Stimulated activated CD4-positive, alpha-beta T cell treated with anti-CD3 and anti-CD28 coated beads, Interleukin-1b, Interleukin-23, amount 100 ng/mL, for 1 hour (primary cell): Measurements from ENCODE around the gene WASL.
"Not testable (repeated sequence)": the region's sequence is repeated elsewhere in the genome, so short reads cannot be mapped to it uniquely, and the experiment has no call there.

Experiments
- DNase-seq, 2 donors: peaks; one replicate each; pipeline ENCODE4 v3.0.0-alpha.2; 2020; ENCODE audit warnings: low read depth in 2 of 2

Gene WASL

GRCh38 chr7:123748734-123749536, at the start of gene WASL:
WASL (minus strand) TSS chr7:123749003; CDS start chr7:123748734, 269 bp downstream.
- DNase-seq: peak; percentile 70 to 80

DNA sequence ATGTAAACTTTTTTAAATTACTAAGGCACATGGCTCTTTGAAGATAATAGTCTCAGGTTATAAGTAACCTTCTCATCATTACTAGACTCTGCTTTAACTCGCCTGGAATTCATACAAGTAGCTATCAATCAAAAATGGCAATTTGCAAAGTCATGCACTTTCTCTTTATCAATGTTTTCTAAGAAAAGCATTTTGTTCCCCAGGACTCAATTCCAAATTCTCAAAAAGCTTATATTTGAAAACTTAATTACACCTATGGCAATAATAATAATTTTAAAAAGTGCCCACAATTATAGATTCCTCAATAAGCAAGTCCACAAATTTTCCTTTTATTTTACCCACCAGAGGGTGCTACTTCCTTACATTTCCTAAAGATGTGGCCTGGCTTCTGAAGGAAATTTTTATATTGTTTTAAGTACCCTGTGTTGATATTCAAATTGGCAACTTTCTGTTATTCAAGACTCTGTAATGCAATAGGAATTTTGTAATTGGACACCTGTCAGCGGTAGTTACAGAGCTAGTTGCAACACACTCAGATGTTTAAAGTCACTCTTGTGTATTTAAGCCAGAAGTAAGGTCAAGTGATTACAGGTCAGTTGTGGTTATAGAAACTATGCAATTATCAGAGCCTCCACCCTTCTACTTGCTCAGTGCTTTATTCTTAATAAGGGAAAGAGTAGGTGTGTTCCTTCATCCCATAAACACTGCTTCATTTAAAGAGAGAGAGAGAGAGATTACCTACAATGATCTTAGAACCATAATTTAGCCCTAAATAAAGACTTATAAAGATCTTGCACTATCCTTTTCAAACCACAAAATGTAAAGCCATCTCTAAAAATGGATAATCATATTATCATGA, 49.1 kb upstream of the WASL start:
- no peak for DNase-seq

DNA sequence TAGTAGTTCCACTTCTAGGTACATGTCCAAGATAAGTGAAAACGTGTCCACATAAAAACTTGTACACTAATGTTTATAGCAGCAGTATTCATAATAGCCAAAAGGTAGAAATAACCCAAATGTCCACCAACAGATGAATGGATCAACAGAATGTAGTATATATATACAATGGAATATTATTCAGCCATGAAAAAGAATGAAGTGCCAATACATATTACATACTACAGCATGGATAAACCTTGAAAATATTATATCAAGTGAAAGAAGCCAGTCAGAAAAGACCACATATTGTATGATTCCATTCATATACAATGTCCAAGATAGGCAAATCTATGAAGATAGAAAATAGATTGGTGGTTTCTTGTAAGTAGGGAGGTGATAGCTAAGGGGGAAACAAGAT, 47.8 kb upstream of the WASL start:
- no peak for DNase-seq

DNA sequence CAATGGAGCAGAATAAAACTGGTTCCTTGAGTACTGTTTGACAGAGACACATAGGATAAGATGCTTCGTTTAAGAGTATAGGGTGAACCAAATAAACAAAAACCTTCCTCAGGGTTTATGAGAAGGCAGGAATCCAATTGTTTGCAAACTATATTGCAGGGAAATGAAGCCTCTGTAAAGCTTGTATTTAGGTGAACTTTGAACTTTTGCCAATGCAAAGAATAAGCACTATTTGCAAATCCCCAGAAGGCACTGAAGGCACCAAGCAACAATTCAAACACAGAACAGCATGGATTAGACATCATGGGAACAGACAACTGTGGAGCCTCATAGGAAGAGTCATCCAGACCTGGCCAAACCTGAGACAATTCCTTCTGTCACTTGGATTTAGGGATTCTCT, 47.1 kb upstream of the WASL start:
- no peak for DNase-seq

GRCh38 chr7:123795116-123795515, 46.3 kb upstream of the WASL start:
- not testable (repeated sequence) for DNase-seq

DNA sequence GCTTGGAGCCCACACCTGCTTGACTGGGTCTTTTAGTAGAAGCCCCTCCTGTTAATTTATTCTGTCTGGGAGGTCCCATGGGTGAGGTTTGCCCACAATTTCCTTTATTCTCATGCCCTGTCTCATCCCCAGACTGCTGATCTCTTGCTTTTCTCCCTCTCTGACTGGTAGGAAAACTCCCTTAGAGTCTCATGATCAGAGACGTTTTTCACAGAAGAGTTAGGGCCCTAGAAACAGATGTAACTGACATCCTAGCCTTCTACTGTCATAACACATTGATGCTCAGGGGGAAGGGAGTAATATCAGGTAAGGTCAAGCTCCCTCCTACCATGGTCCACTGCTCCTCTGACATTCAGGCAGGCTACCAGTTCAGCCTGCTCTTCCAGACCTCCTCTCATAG, 43.7 kb upstream of the WASL start:
- DNase-seq: no peak

- DNase-seq: no peak
These were observed 42.2 kb upstream of the WASL start for GRCh38 chr7:123791001-123791400.

DNA sequence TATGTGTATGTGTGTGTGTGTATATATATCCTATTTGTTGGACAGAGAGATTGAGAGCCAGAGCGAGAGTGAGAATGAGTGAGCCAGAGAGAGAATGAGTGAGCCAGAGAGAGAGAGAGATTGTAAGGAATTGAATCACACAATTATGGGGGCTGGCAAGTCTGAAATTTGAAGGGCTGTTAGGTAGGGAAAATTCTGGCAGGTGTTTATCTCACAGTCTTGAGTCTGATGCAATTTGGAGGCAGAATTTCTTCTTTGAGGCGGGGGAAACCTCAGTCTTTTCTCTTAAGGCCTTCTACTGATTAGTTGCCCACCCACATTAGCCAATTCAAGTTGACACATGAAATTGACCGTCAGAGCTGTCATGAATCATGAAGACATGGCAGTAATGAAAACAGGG, 41.0 kb upstream of the WASL start:
- DNase-seq: no peak

DNA sequence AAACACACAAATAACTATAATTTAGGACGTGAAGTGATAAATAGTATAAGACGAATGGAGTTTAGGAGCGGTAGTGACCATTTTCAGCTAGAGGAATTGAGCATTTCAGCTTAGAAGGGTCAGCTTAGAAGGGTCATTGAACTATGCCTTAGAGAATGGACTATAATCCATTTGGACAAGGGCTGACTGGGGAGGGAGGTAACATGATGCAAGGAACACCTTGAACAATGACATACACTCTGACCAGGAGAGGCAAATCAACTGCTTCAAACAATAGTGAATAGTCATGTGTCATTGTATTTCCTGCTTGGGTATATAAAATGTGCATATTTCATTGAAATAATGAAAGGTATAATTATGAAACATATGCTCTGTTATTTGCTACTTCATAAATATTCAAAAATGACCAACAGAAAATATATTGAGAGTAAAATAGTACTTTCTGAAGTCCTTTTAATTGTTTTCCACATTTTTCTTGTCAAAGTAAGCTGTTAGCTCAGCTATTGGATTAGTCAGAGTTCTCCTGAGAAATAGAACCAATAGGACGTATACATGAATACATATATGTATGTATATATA, 40.5 kb upstream of the WASL start:
- no peak for DNase-seq

- DNase-seq: no peak
These were observed 39.8 kb upstream of the WASL start for GRCh38 chr7:123788584-123788983.

- no peak for DNase-seq
These were observed 38.6 kb upstream of the WASL start for GRCh38 chr7:123787220-123788007.

- no peak for DNase-seq
These were observed 35.5 kb upstream of the WASL start for GRCh38 chr7:123784263-123784662.

DNA sequence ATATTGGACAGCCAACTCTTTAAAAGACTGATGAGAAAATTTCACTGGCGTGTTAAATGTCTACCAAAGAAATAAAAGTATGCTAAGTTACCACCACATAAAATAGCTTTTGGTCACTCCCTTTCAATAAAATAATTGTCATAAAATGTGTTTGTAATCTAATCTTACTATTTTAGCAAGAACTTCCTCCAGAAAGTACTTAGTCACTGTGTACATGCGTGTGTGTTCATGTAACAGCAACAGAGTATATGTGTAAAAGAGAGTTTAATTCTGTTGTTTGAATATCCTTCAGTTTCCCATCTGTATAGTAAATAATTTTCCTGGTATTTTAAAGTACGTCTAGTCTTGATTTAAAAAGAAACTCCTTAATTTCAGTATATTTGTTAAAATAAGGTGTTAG, 35.0 kb upstream of the WASL start:
- no peak for DNase-seq

DNA sequence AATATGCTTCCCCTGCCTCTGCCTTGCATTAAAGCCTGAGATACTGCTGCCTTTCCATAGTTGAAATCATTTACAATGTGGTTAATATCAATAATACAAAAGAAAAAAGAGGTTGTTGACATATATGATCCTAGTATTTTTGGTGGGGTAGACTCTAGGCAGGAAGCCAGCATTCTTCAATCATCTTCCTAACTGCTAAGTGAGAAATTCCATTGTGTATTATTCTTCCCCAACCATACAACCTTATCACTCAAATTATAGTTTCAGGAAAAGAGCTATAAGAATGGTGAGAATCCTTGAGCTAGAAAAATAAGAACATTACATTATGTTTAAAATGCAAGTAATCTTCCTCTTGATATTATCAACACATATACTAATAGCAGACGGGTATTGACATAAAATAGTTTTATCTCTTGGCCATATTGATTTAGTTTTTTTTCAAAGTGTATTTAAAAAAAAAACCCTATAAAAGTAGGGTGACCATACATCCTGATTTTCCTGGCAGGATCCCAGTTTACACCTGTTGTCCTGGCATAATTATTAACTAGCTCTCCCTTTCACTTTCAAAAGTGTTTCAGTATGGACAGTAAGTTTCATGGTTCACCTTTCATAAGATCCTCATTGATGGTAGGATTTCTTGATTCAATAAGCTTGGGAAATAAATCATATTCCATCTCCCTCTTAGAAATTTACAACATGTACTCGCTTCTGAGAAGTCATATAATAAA, 33.4 kb upstream of the WASL start:
- DNase-seq: no peak

- not testable (repeated sequence) for DNase-seq
These were observed 31.7 kb upstream of the WASL start for GRCh38 chr7:123780472-123780871.

DNA sequence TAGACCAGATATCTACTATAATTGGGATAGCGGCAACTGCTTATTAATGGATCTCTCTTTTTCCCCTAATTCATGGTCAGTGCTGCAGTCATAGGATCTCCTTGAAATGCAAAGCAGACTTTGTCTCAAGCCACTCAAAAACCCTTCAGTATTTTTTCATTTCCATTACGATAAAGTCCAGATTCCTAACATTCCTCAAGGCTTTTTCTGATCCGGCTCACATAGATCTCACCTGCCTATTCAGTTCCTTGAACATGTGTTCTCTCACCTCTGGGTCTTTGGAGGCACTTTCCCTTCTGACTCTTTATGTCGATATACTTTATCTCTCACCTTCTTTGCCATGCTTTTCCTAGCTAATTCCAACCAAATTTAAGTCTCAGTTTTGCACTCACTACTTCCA, 25.7 kb upstream of the WASL start:
- no peak for DNase-seq

DNA sequence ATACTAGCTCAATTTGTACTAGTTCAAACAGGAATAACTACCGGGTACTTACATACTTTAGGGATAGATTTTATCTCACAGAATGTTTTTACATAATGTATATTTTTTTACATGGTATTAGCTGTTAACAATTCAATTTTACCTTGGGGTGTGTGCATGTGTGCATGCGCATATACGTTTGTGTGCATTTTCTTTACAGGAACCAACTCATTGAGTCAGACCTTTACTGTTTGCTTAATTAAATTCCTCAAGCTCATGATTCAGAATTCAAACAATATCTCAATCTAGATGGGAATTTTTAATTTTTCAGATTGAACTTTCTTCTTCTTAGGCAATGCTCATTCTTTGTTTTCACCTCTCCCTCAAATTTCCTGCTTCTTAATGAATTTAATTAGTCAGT, 24.7 kb upstream of the WASL start:
- no peak for DNase-seq

GRCh38 chr7:123772652-123773051, 23.8 kb upstream of the WASL start:
- no peak for DNase-seq

DNA sequence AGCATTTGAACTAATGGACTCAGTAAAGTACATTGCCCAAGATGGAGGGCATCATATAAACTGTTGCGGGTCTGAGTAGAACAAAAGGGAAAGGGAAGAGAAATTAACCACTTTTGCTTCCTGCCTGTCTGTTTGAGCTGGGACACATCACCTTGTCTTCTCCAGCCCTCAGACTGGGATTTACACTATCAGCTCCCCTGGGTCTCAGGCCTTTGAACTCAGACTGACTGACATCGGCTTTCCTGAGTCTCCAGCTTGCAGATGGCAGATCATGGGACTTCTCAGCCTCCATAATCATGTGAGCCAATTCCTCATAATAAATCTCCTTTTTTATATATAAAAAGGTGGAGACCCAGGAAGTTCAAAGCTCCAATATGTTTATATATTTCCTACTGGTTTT, 23.0 kb upstream of the WASL start:
- no peak for DNase-seq

- DNase-seq: no peak
These were observed 22.5 kb upstream of the WASL start for GRCh38 chr7:123771256-123771655.

DNA sequence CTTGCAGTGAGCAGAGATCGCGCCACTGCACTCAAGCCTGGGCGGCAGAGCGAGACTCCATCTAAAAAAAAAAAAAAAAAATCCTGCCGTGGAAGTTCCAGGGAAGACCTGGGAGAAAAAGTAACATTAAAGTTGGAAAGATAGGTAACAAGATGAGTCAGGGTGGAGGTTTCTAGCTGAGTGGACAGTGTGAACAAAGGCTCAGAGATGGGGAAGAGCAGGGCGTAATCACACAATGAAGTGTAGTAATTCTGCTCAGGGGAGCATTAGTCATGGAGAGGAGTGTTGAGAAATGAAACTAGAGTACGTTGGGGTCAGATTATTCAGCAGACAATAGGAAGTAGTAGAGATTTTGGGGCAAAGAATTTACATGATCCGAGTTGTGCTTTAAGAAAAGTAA, 21.6 kb upstream of the WASL start:
- no peak for DNase-seq
